AG04450 (cell line): Measurements from ENCODE around the gene DCST2. TPM values are rescaled to one million over a fixed set of nuclear protein-coding genes. Genes with fewer than 3 reads are reported as not detected.
A peak's percentile ranks its signal among the peaks of the same experiment; 100 is the strongest.

Experiments
- CTCF ChIA-PET: fragments of 300-600, 350-600 bp; formaldehyde crosslinking; extraction: SDS; loops from one replicate; lab custom pipeline; 2022; ENCODE audit warnings: antibody characterized with exemption, inconsistent platforms; lab: Charles Lee
- POLR2A ChIA-PET: fragments of 350-600 bp; formaldehyde crosslinking; extraction: SDS; loops from one replicate; lab custom pipeline; 2021; ENCODE audit warnings: antibody characterized with exemption, inconsistent platforms; lab: Yijun Ruan, JAX
- DNase-seq: peaks from one replicate; pipeline ENCODE4 v3.0.0-alpha.2; 2011; ENCODE audit warnings: low read depth, low spot score
- H3K27ac ChIP-seq: one replicate; pipeline ENCODE4 v1.5.1; 2012; ENCODE audit warnings: low read depth, low read length, control low read depth
- H3K27me3 ChIP-seq: one replicate; pipeline ENCODE4 v1.6.0; 2012; ENCODE audit warnings: low read length; ENCODE audit not compliant: control insufficient read depth, insufficient read depth
- H3K4me3 ChIP-seq: 2 replicates; pipeline ENCODE4 v1.5.1; 2011; ENCODE audit warnings: mild to moderate bottlenecking, low read depth, low read length, control low read depth
- H3K9me3 ChIP-seq: 2 replicates; pipeline ENCODE4 v1.5.1; 2012; ENCODE audit warnings: low read length; ENCODE audit not compliant: control insufficient read depth, insufficient read depth
- CTCF ChIP-seq: IDR thresholded peaks from 2 replicates; pipeline ENCODE4 v1.5.1; 2011; ENCODE audit warnings: low read depth, low read length, control low read depth, inconsistent platforms
- polyA plus RNA-seq: library from polyadenylated mRNA; depleted of rRNA; stranded (reverse); fragments of >200 nt; gene quantifications from 2 replicates; pipeline ENCODE4 v1.2.3, GENCODE V29; 2011

The DCST2 gene
- polyA plus RNA-seq, 1 experiment: 0.07 TPM

- H3K27ac ChIP-seq: no peak overlapping the region
- TF ChIP-seq CTCF: no peak
Observed at GRCh38 chr1:155049651-155050559, 16.3 kb upstream of the DCST2 start.

DNA sequence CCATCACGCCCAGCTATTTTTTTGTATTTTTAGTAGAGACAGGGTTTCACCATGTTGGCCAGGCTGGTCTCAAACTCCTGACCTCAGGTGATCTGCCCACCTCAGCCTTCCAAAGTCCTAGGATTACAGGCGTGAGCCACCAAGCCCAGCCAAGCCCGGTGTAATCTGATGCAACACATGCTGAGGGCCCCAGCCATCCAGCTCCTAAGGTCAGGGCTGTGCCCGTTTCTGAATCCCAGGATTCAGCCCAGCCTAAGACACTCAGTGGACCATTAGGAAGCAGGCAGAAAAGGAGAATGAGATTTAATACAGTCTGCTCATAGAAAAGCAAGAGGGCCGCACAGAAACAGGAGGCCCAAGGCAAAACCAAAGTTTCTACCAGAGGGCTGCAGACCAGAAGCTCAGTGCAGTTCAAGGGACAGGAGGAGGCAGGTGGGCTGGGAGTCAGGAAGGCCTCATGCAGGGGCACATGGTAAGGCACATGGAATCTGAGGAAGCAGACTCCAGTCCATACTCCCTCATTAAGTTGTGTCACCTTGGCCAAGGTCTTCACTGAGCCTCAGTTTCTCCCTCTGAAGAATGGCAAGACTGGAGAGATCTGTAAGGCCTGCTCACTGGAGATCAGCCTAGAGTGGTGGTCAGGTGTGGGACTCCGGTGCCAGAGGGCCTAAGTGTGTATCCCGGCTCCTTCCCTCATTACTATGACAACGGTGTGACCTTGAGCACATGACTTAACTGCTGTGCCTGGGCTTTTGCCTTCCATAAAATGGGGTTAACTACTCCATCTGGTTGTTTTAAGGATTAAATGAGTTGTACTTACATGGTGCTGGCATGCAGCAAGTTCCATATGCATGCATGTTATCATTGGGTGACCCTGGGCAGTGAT, 15.1 kb upstream of the DCST2 start:
- no peak overlapping the region for H3K27ac ChIP-seq
- DNase-seq: no peak
- ChIA-PET CTCF (interaction anchor here (3.7 kb wide), 1 partner anchor 31 kb away, joined by 11 read pairs; no protein-coding TSS in a partner anchor), POLR2A (no interaction called here)
- H3K9me3 ChIP-seq: no peaks in the 10 kb centered on the region; the same call in 1 of the 2 replicates
- no peak overlapping the region for H3K4me3 ChIP-seq
- H3K27me3 ChIP-seq: no peaks in the 10 kb centered on the region
- TF ChIP-seq CTCF: no peak

More at GRCh38 chr1:155049651-155050559, 16.3 kb upstream of the DCST2 start:
- ChIA-PET CTCF (interaction anchor here (1.0 to 3.7 kb wide), 12 partner anchors 8 to 55 kb away, joined by 3 to 19 read pairs (median 4); partner anchors contain the start of genes EFNA3 and EFNA4), POLR2A (interaction anchor here (0.6 to 1.4 kb wide), 2 partner anchors 113 to 125 kb away, joined by 4 to 8 read pairs; partner anchors contain the start of gene PMVK)
- no peaks in the 10 kb centered on the region; the same call in 1 of the 2 replicates for H3K9me3 ChIP-seq
- no peaks in the 10 kb centered on the region for H3K27me3 ChIP-seq
- DNase-seq: no peak
- H3K4me3 ChIP-seq: peak overlapping the region; percentile 73

DNA sequence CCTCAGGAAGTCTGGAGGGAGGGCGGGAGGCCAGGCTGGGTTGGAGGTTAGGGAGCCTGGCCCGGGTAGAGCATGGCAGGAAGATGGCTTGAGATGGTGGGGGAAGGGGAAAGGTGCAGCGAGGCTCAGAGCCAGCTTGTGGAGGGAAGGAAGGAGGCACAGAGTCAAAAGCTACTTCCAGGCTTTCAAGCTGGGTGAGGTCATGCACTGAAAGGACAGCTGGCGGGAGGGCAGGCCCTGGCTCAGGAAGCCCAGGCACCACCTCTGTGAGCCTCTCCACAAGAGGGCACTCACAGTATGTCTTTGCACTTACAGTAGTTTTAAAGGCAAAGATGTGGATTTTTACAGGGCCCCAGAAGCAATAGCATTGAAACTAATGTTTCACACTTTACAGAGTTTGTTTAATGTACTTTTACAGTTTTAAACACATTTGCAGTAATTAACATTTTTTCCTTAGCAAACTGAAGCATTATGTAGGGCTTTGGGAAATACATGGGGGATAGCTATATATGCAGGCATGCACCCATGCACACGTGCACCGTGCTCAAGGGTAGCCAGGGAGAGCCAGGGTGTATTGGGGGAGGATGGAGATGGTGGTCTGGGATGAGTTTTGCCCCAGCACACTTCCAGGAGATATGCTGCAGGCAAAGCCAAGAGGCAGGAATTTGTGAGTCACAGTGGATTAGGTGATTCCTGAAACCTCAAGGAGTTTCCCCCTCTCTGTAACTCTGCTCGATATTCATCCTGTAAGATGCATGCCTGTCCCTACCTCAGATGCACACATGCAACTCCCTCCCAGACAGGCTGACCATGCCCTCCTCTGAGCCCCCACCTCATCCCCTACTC, 11.5 kb upstream of the DCST2 start:
- CTCF ChIA-PET: interaction anchor here (0.6 to 3.7 kb wide), 24 partner anchors 9 to 1731 kb away, joined by 3 to 31 read pairs (median 4); partner anchors contain the start of genes EFNA4, FLAD1, PBXIP1 and ZBTB7B
- DNase-seq: peak; percentile 45
- POLR2A ChIA-PET: interaction anchor here (1.5 kb wide), 1 partner anchor 40 kb away, joined by 5 read pairs; no protein-coding TSS in a partner anchor
- peak; percentile 75 for TF ChIP-seq CTCF
- H3K27ac ChIP-seq: no peak overlapping the region
- H3K27me3 ChIP-seq: peaks cover 9% of the 10 kb centered on the region
- no peaks in the 10 kb centered on the region for H3K9me3 ChIP-seq
- H3K4me3 ChIP-seq: no peak overlapping the region

DNA sequence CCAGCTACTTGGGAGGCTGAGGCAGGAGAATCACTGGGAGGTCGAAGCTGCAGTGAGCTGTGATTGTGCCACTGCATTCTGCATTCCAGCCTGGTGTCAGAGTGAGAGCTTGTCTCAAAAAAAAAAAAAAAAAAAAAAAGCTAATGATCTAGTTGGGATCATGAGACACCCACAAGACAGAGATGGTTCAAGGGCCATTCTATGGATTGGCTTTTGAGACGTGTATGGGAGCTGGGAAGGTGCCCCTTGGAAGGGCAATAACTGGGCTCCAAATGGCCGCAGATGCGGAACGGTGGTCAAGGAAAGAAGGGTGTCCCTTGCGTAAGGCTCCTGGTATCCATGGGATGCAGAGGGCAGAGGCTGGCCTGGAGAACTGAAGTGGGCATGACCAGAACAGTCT, 10.8 kb upstream of the DCST2 start:
- no peak for TF ChIP-seq CTCF
- CTCF ChIA-PET: interaction anchor here (0.6 to 3.7 kb wide), 22 partner anchors 9 to 1732 kb away, joined by 3 to 31 read pairs (median 5); partner anchors contain the start of genes EFNA4, FLAD1, PBXIP1 and ZBTB7B
- Histone ChIP-seq H3K4me3 (no peak overlapping the region), H3K27ac (no peak overlapping the region), H3K27me3 (peaks cover 11% of the 10 kb centered on the region), H3K9me3 (no peaks in the 10 kb centered on the region)
- DNase-seq: no peak
- POLR2A ChIA-PET: interaction anchor here (1.5 kb wide), 1 partner anchor 40 kb away, joined by 5 read pairs; no protein-coding TSS in a partner anchor
